PC-9 (cell line): ENCODE measurements around the gene EPB41L3. TPM values are rescaled to one million over a fixed set of nuclear protein-coding genes. Genes with fewer than 3 reads are reported as not detected.

Source experiments
- BruUV-seq: library from RNA; stranded (reverse); fragments of 400-500 nt; replicated peaks from 2 replicates; lab custom pipeline; 2021; lab: Mats Ljungman, UMichigan
- CTCF ChIA-PET: fragments of 300-600 bp; sonication (Branson Sonifier 250); formaldehyde crosslinking; loops from one replicate; lab custom pipeline; 2022; ENCODE audit warnings: antibody characterized with exemption; lab: Charles Lee
- POLR2A ChIA-PET: fragments of 300-600 bp; sonication (Branson Sonifier 250); formaldehyde crosslinking; loops from one replicate; lab custom pipeline; 2022; ENCODE audit warnings: antibody characterized with exemption; ENCODE audit not compliant: unreplicated experiment; lab: Charles Lee
- DNase-seq, 2 experiments: peaks; one replicate each; pipeline versions ENCODE4 v3.0.0 to v3.0.0-alpha.2; 2015 to 2022; ENCODE audit warnings: mixed read lengths in 1 of 2
- H2AFZ ChIP-seq: fragments of 200-600 bp; sonication (generic); 2 replicates; pipeline ENCODE4 v1.8.1; 2017; ENCODE audit warnings: antibody characterized with exemption
- H3F3A ChIP-seq: fragments of 200-600 bp; sonication (generic); 2 replicates; pipeline ENCODE4 v1.8.1; 2017; ENCODE audit warnings: antibody characterized with exemption, mild to moderate bottlenecking, low read depth; ENCODE audit not compliant: insufficient read depth
- H3K27ac ChIP-seq: fragments of 200-600 bp; sonication (generic); 2 replicates; pipeline ENCODE4 v1.6.1; 2016; ENCODE audit warnings: mixed run types
- H3K27me3 ChIP-seq: fragments of 200-600 bp; sonication (generic); 2 replicates; pipeline ENCODE4 v1.6.1; 2016; ENCODE audit warnings: low read depth, mixed run types; ENCODE audit not compliant: insufficient read depth
- H3K36me3 ChIP-seq: fragments of 200-600 bp; sonication (generic); 2 replicates; pipeline ENCODE4 v1.6.1; 2016; ENCODE audit warnings: low read depth, mixed run types
- H3K4me1 ChIP-seq: fragments of 200-600 bp; sonication (generic); replicated peaks from 2 replicates; pipeline ENCODE4 v1.6.1; 2016; ENCODE audit warnings: mixed run types; ENCODE audit not compliant: insufficient read depth
- H3K4me2 ChIP-seq: fragments of 200-600 bp; sonication (generic); 2 replicates; pipeline ENCODE4 v1.6.1; 2017; ENCODE audit warnings: mixed run types
- H3K4me3 ChIP-seq: fragments of 200-600 bp; sonication (generic); 2 replicates; pipeline ENCODE4 v1.6.1; 2016; ENCODE audit warnings: mixed run types
- H3K79me2 ChIP-seq: fragments of 200-600 bp; sonication (generic); 2 replicates; pipeline ENCODE4 v1.6.1; 2017; ENCODE audit warnings: low read depth, mixed run types
- H3K9me2 ChIP-seq: fragments of 200-600 bp; sonication (generic); 2 replicates; pipeline ENCODE4 v1.8.1; 2017; ENCODE audit warnings: mild to moderate bottlenecking; ENCODE audit not compliant: insufficient read depth
- H3K9me3 ChIP-seq: fragments of 200-600 bp; sonication (generic); 2 replicates; pipeline ENCODE4 v1.8.1; 2016; ENCODE audit warnings: low read depth; ENCODE audit not compliant: insufficient read depth
- H4K20me1 ChIP-seq: fragments of 200-600 bp; sonication (generic); 2 replicates; pipeline ENCODE4 v1.8.1; 2017; ENCODE audit not compliant: insufficient read depth
- CTCF ChIP-seq: fragments of 200-600 bp; sonication (generic); conservative IDR thresholded peaks from 2 replicates; pipeline ENCODE4 v1.6.1; 2017; ENCODE audit warnings: mixed run types, antibody characterized with exemption, mild to moderate bottlenecking, moderate library complexity
- EZH2 ChIP-seq: fragments of 200-600 bp; sonication (generic); IDR thresholded peaks from 2 replicates; pipeline ENCODE4 v1.8.0; 2017; ENCODE audit warnings: antibody characterized with exemption, low read depth
- intact Hi-C: fragments of 100-400 bp; cut with micrococcal nuclease; formaldehyde crosslinking; loops from one replicate; pipeline ENCODE4 v1.10.0; 2022; ENCODE audit not compliant: unreplicated experiment
- total RNA-seq: library from RNA; stranded (reverse); gene quantifications from 2 replicates; pipeline ENCODE4 v1.2.3, GENCODE V29; 2021

The EPB41L3 gene
- total RNA-seq, 1 experiment from 2014 or later: not detected

GRCh38 chr18:5449858-5450509 is 93.8 kb downstream of the EPB41L3 start:
- no peaks in the 10 kb centered on the region for H3K4me1 ChIP-seq
- peaks cover 11% of the 10 kb centered on the region; the same call in 1 of the 2 replicates for H3K27me3 ChIP-seq
- H3K27ac ChIP-seq: no peak overlapping the region
- no peaks in the 10 kb centered on the region for H3K9me3 ChIP-seq
- ChIA-PET CTCF (no interaction called here), POLR2A (interaction anchor here (0.6 kb wide), 1 partner anchor 19 kb away, joined by 6 read pairs; no protein-coding TSS in a partner anchor)
- H2AFZ ChIP-seq: no peak overlapping the region
- H3F3A ChIP-seq: no peaks in the 10 kb centered on the region
- no peaks in the 10 kb centered on the region for H3K79me2 ChIP-seq
- TF ChIP-seq CTCF (no peak), EZH2 (no peak)
- no peak for DNase-seq
- no peak overlapping the region for H3K4me2 ChIP-seq
- no peaks in the 10 kb centered on the region for H3K36me3 ChIP-seq
- H3K9me2 ChIP-seq: no peaks in the 10 kb centered on the region
- no peak overlapping the region for H3K4me3 ChIP-seq
- H4K20me1 ChIP-seq: no peaks in the 10 kb centered on the region; the same call in 1 of the 2 replicates
- intact Hi-C loops: no loop called here
- BruUV-seq: no TSS peak

- no peak overlapping the region for H3K27ac ChIP-seq
- peaks cover 36% of the 10 kb centered on the region for H3K27me3 ChIP-seq
- no peak for DNase-seq
- H3K4me3 ChIP-seq: no peak overlapping the region
- CTCF ChIA-PET: no interaction called here
- no peak overlapping the region for H3K4me2 ChIP-seq
- no peaks in the 10 kb centered on the region for H3K9me3 ChIP-seq
- H3K4me1 ChIP-seq: no peaks in the 10 kb centered on the region
- H4K20me1 ChIP-seq: no peaks in the 10 kb centered on the region; the same call in 1 of the 2 replicates
- H3K36me3 ChIP-seq: no peaks in the 10 kb centered on the region
- BruUV-seq: no TSS peak
- no peaks in the 10 kb centered on the region for H3K79me2 ChIP-seq
- intact Hi-C loops: no loop called here
- TF ChIP-seq EZH2: no peak
- H2AFZ ChIP-seq: no peak overlapping the region
- POLR2A ChIA-PET: no interaction called here
- no peaks in the 10 kb centered on the region for H3F3A ChIP-seq
- H3K9me2 ChIP-seq: no peaks in the 10 kb centered on the region
These were observed 96.4 kb downstream of the EPB41L3 start for GRCh38 chr18:5447442-5447841.

- Histone ChIP-seq H3K79me2 (no peaks in the 10 kb centered on the region), H3K27ac (no peak overlapping the region), H2AFZ (no peak overlapping the region), H3K4me1 (no peaks in the 10 kb centered on the region), H3K9me2 (no peaks in the 10 kb centered on the region), H3K4me3 (no peak overlapping the region), H3F3A (no peaks in the 10 kb centered on the region), H3K36me3 (no peaks in the 10 kb centered on the region), H4K20me1 (no peaks in the 10 kb centered on the region; the same call in 1 of the 2 replicates), H3K9me3 (no peaks in the 10 kb centered on the region), H3K4me2 (no peak overlapping the region), H3K27me3 (peaks cover 29% of the 10 kb centered on the region)
- ChIA-PET CTCF (no interaction called here), POLR2A (no interaction called here)
- no peak for DNase-seq
- no TSS peak for BruUV-seq
- TF ChIP-seq EZH2: no peak
- TF ChIP-seq CTCF: no peak
- intact Hi-C loops: no loop called here
These were observed 99.0 kb downstream of the EPB41L3 start for GRCh38 chr18:5444847-5445246.
